ENCODE measurements around the gene SLC2A9. TPM values are rescaled to one million over a fixed set of nuclear protein-coding genes. Genes with fewer than 3 reads are reported as not detected.

The SLC2A9 gene
- total and polyA plus RNA-seq, 2 of the 13 experiments (the other 11 are each of a cell fraction or from before 2014, with no cell fraction given): 36.2 to 42.3 TPM

GRCh38 chr4:10006231-10006600 lies 15.1 kb downstream of the SLC2A9 start (continued):
- peak; percentile 53; the same call in 1 of the 2 replicates for TF ChIP-seq MLX (CRISPR knock-in tag; IDR thresholded peaks at IDR 0.05)
- TF ChIP-seq ZNF878 (CRISPR knock-in tag; IDR thresholded peaks at IDR 0.05): peak; percentile 62; the same call in 1 of the 2 replicates
- TF ChIP-seq MTA3 (CRISPR knock-in tag; IDR thresholded peaks at IDR 0.05): no peak
- TF ChIP-seq NFKB2 (CRISPR knock-in tag; IDR thresholded peaks at IDR 0.05; ENCODE audit: borderline replicate concordance): no peak
- TF ChIP-seq, protein P1, sequence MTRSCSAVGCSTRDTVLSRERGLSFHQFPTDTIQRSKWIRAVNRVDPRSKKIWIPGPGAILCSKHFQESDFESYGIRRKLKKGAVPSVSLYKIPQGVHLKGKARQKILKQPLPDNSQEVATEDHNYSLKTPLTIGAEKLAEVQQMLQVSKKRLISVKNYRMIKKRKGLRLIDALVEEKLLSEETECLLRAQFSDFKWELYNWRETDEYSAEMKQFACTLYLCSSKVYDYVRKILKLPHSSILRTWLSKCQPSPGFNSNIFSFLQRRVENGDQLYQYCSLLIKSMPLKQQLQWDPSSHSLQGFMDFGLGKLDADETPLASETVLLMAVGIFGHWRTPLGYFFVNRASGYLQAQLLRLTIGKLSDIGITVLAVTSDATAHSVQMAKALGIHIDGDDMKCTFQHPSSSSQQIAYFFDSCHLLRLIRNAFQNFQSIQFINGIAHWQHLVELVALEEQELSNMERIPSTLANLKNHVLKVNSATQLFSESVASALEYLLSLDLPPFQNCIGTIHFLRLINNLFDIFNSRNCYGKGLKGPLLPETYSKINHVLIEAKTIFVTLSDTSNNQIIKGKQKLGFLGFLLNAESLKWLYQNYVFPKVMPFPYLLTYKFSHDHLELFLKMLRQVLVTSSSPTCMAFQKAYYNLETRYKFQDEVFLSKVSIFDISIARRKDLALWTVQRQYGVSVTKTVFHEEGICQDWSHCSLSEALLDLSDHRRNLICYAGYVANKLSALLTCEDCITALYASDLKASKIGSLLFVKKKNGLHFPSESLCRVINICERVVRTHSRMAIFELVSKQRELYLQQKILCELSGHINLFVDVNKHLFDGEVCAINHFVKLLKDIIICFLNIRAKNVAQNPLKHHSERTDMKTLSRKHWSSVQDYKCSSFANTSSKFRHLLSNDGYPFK (CRISPR knock-in tag; IDR thresholded peaks at IDR 0.05; ENCODE audit: borderline replicate concordance): no peak
- no peak; the same call in 1 of the 2 replicates for TF ChIP-seq PHF8 (CRISPR knock-in tag; IDR thresholded peaks at IDR 0.05)
- no peak for TF ChIP-seq SNAPC5 (CRISPR knock-in tag; IDR thresholded peaks at IDR 0.05; ENCODE audit: borderline replicate concordance)
- TF ChIP-seq, protein P2, sequence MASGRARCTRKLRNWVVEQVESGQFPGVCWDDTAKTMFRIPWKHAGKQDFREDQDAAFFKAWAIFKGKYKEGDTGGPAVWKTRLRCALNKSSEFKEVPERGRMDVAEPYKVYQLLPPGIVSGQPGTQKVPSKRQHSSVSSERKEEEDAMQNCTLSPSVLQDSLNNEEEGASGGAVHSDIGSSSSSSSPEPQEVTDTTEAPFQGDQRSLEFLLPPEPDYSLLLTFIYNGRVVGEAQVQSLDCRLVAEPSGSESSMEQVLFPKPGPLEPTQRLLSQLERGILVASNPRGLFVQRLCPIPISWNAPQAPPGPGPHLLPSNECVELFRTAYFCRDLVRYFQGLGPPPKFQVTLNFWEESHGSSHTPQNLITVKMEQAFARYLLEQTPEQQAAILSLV (CRISPR knock-in tag; IDR thresholded peaks at IDR 0.05; ENCODE audit: borderline replicate concordance): no peak
- TF ChIP-seq GABPB1 (CRISPR knock-in tag; IDR thresholded peaks at IDR 0.05): peak; percentile 49; the same call in 1 of the 2 replicates
- TF ChIP-seq, protein P3, sequence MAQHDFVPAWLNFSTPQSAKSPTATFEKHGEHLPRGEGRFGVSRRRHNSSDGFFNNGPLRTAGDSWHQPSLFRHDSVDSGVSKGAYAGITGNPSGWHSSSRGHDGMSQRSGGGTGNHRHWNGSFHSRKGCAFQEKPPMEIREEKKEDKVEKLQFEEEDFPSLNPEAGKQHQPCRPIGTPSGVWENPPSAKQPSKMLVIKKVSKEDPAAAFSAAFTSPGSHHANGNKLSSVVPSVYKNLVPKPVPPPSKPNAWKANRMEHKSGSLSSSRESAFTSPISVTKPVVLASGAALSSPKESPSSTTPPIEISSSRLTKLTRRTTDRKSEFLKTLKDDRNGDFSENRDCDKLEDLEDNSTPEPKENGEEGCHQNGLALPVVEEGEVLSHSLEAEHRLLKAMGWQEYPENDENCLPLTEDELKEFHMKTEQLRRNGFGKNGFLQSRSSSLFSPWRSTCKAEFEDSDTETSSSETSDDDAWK (CRISPR knock-in tag; IDR thresholded peaks at IDR 0.05): no peak
- no peak for TF ChIP-seq ZKSCAN5 (CRISPR knock-in tag; IDR thresholded peaks at IDR 0.05)
- TF ChIP-seq ZNF543 (CRISPR knock-in tag; IDR thresholded peaks at IDR 0.05): 0 out of 2 replicates have a peak, but pooled peaks have one; percentile 6
- TF ChIP-seq, protein P4, sequence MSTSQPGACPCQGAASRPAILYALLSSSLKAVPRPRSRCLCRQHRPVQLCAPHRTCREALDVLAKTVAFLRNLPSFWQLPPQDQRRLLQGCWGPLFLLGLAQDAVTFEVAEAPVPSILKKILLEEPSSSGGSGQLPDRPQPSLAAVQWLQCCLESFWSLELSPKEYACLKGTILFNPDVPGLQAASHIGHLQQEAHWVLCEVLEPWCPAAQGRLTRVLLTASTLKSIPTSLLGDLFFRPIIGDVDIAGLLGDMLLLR (CRISPR knock-in tag; IDR thresholded peaks at IDR 0.05): no peak
- TF ChIP-seq HOXA9 (CRISPR knock-in tag; IDR thresholded peaks at IDR 0.05; ENCODE audit: borderline replicate concordance): no peak
- TF ChIP-seq ELF1 (CRISPR knock-in tag; IDR thresholded peaks at IDR 0.05): peak; percentile 90
- no peak for TF ChIP-seq ZNF232 (CRISPR knock-in tag; IDR thresholded peaks at IDR 0.05; ENCODE audit: borderline replicate concordance)
- TF ChIP-seq, protein P5, sequence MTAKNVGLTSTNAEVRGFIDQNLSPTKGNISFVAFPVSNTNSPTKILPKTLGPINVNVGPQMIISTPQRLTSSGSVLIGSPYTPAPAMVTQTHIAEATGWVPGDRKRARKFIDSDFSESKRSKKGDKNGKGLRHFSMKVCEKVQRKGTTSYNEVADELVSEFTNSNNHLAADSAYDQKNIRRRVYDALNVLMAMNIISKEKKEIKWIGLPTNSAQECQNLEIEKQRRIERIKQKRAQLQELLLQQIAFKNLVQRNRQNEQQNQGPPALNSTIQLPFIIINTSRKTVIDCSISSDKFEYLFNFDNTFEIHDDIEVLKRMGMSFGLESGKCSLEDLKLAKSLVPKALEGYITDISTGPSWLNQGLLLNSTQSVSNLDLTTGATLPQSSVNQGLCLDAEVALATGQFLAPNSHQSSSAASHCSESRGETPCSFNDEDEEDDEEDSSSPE (CRISPR knock-in tag; IDR thresholded peaks at IDR 0.05): no peak
- peak; percentile 90 for TF ChIP-seq FOXA3 (CRISPR knock-in tag; IDR thresholded peaks at IDR 0.05)
- TF ChIP-seq HNRNPH1 (optimal IDR thresholded peaks at IDR 0.05; ENCODE audit: low read depth, low read length): no peak
- TF ChIP-seq HOXA5 (CRISPR knock-in tag; IDR thresholded peaks at IDR 0.05): 0 out of 2 replicates have a peak, but pooled peaks have one; percentile 45

All from HepG2 (cell line).